Nucleus accumbens (tissue), 56 donors: Measurements from ENCODE around the gene OBSL1.
A peak's percentile ranks its signal among the peaks of the same experiment; 100 is the strongest.

Experiments used
- DNase-seq, 56 donors: peaks; one replicate each; lab custom pipeline; 2025; lab: John Stamatoyannopoulos, UW

Gene OBSL1

GRCh38 chr2:219552382-219553167 is 18.8 kb downstream of the OBSL1 start:
- DNase-seq: peak in 55 of 56 donors; percentile 16 to 94 (median 79)

- DNase-seq: peak in 9 of 56 donors; percentile 4 to 49 (median 22)
Measured at GRCh38 chr2:219551441-219552381, 19.6 kb downstream of the OBSL1 start.

GRCh38 chr2:219549619-219550018 is 21.7 kb downstream of the OBSL1 start:
- no peak for DNase-seq

- no peak for DNase-seq
Measured at GRCh38 chr2:219548990-219549389, 22.3 kb downstream of the OBSL1 start.

GRCh38 chr2:219547621-219548020 is 23.7 kb downstream of the OBSL1 start:
- DNase-seq: no peak

GRCh38 chr2:219545943-219546352 is 25.4 kb downstream of the OBSL1 start:
- no peak for DNase-seq

- DNase-seq: no peak
Measured at GRCh38 chr2:219545295-219545942, 25.9 kb downstream of the OBSL1 start.

GRCh38 chr2:219544567-219544966 is 26.8 kb downstream of the OBSL1 start:
- no peak for DNase-seq

GRCh38 chr2:219543596-219544358 is 27.6 kb downstream of the OBSL1 start, which contains the start of the genes CHPF and TMEM198:
Gene CHPF (minus strand): TSS chr2:219543809. CDS start chr2:219543538, 271 bp downstream.
Gene TMEM198 (plus strand): TSS chr2:219544028. CDS start chr2:219544728, 700 bp downstream.
- DNase-seq: peak; percentile 87 to 100 (median 98)

- peak in 8 of 56 donors; percentile 9 to 66 (median 52) for DNase-seq
Measured at GRCh38 chr2:219542931-219543595, 28.3 kb downstream of the OBSL1 start.

- peak in 50 of 56 donors; percentile 12 to 91 (median 68) for DNase-seq
Measured at GRCh38 chr2:219541611-219542180, 29.6 kb downstream of the OBSL1 start.

- DNase-seq: no peak
Measured at GRCh38 chr2:219540784-219541504, 30.4 kb downstream of the OBSL1 start.

- DNase-seq: no peak
Measured at GRCh38 chr2:219539926-219540678, 31.2 kb downstream of the OBSL1 start.

GRCh38 chr2:219538956-219539788 is 32.2 kb downstream of the OBSL1 start:
- DNase-seq: no peak

- DNase-seq: peak in 4 of 56 donors; percentile 21 to 30 (median 28)
Measured at GRCh38 chr2:219538504-219538951, 32.8 kb downstream of the OBSL1 start.
